Activated naive CD4-positive, alpha-beta T cell treated with anti-CD3 and anti-CD28 coated beads, Interleukin-2, amount 10 ng/mL, durations not matched to agents 7 days and 5 days (primary cell): ENCODE measurements around the gene FHAD1.
"Not testable (repeated sequence)": the region's sequence is repeated elsewhere in the genome, so short reads cannot be mapped to it uniquely, and the experiment has no call there.

Experiments
- CTCF ChIA-PET: fragments of 350-600 bp; sonication (Branson Sonifier 250); formaldehyde crosslinking; loops from one replicate; lab custom pipeline; 2021; ENCODE audit warnings: antibody characterized with exemption; lab: Charles Lee
- DNase-seq: peaks from one replicate; pipeline ENCODE4 v3.0.0-alpha.2; 2020
- H3K27ac Mint-ChIP-seq: one replicate; pipeline ENCODE4 v1.8.0; 2021; ENCODE audit warnings: mild to moderate bottlenecking, moderate library complexity, mixed read lengths
- H3K27me3 Mint-ChIP-seq: one replicate; pipeline ENCODE4 v1.8.0; 2021; ENCODE audit warnings: mild to moderate bottlenecking, mixed read lengths
- H3K36me3 Mint-ChIP-seq: one replicate; pipeline ENCODE4 v1.8.0; 2021; ENCODE audit warnings: mixed read lengths
- H3K4me1 Mint-ChIP-seq: one replicate; pipeline ENCODE4 v1.8.0; 2021; ENCODE audit warnings: mixed read lengths
- H3K4me3 Mint-ChIP-seq: one replicate; pipeline ENCODE4 v1.8.0; 2021; ENCODE audit warnings: mild to moderate bottlenecking, moderate library complexity, mixed read lengths
- H3K9me3 Mint-ChIP-seq: one replicate; pipeline ENCODE4 v1.8.0; 2021; ENCODE audit warnings: mixed read lengths

FHAD1 gene

GRCh38 chr1:15355968-15356625, 109.1 kb downstream of the FHAD1 start:
- Mint-ChIP-seq H3K27me3 (peaks cover 30% of the 10 kb centered on the region), H3K4me3 (no peak overlapping the region)

GRCh38 chr1:15357612-15358207, 110.7 kb downstream of the FHAD1 start:
- peaks cover 24% of the 10 kb centered on the region for H3K27me3 Mint-ChIP-seq
- no peak for DNase-seq
- CTCF ChIA-PET = no interaction called here
- H3K4me1 Mint-ChIP-seq = peaks cover 1% of the 10 kb centered on the region
- no peaks in the 10 kb centered on the region for H3K36me3 Mint-ChIP-seq
- H3K9me3 Mint-ChIP-seq = no peaks in the 10 kb centered on the region
- H3K27ac Mint-ChIP-seq = no peak overlapping the region
- no peak overlapping the region for H3K4me3 Mint-ChIP-seq

More at GRCh38 chr1:15355968-15356625, 109.1 kb downstream of the FHAD1 start:
- Mint-ChIP-seq H3K27ac (no peak overlapping the region), H3K36me3 (no peaks in the 10 kb centered on the region), H3K9me3 (no peaks in the 10 kb centered on the region), H3K4me1 (peaks cover 14% of the 10 kb centered on the region)
- CTCF ChIA-PET = no interaction called here
- DNase-seq = no peak

- Mint-ChIP-seq H3K4me3 (no peak overlapping the region), H3K9me3 (no peaks in the 10 kb centered on the region), H3K4me1 (no peaks in the 10 kb centered on the region), H3K27ac (no peak overlapping the region), H3K36me3 (no peaks in the 10 kb centered on the region), H3K27me3 (peaks cover 21% of the 10 kb centered on the region)
- DNase-seq = no peak
- CTCF ChIA-PET = no interaction called here
Measured at GRCh38 chr1:15358565-15359133, 111.6 kb downstream of the FHAD1 start.

- H3K27ac Mint-ChIP-seq = no peak overlapping the region
- H3K27me3 Mint-ChIP-seq = peaks cover 28% of the 10 kb centered on the region
- H3K4me3 Mint-ChIP-seq = no peak overlapping the region
- no peaks in the 10 kb centered on the region for H3K36me3 Mint-ChIP-seq
- CTCF ChIA-PET = interaction anchor here (1.2 kb wide), 1 partner anchor 37 kb away, joined by 5 read pairs; no protein-coding TSS in a partner anchor
- H3K4me1 Mint-ChIP-seq = no peaks in the 10 kb centered on the region
- no peaks in the 10 kb centered on the region for H3K9me3 Mint-ChIP-seq
- DNase-seq = no peak
Measured at GRCh38 chr1:15360700-15361099, 113.7 kb downstream of the FHAD1 start.

GRCh38 chr1:15362096-15362736, 115.2 kb downstream of the FHAD1 start:
- Mint-ChIP-seq H3K27ac (no peak overlapping the region), H3K4me3 (no peak overlapping the region), H3K9me3 (no peaks in the 10 kb centered on the region), H3K4me1 (no peaks in the 10 kb centered on the region), H3K36me3 (no peaks in the 10 kb centered on the region), H3K27me3 (peaks cover 33% of the 10 kb centered on the region)
- CTCF ChIA-PET = interaction anchor here (0.9 kb wide), 1 partner anchor 38 kb away, joined by 3 read pairs; no protein-coding TSS in a partner anchor
- DNase-seq = no peak

GRCh38 chr1:15362737-15363128, 115.7 kb downstream of the FHAD1 start:
- no peaks in the 10 kb centered on the region for H3K9me3 Mint-ChIP-seq
- CTCF ChIA-PET = interaction anchor here (0.9 kb wide), 1 partner anchor 38 kb away, joined by 3 read pairs; no protein-coding TSS in a partner anchor

GRCh38 chr1:15364740-15365139, 117.7 kb downstream of the FHAD1 start:
- no peaks in the 10 kb centered on the region for H3K36me3 Mint-ChIP-seq
- no peaks in the 10 kb centered on the region for H3K9me3 Mint-ChIP-seq
- H3K4me1 Mint-ChIP-seq = no peaks in the 10 kb centered on the region
- H3K27me3 Mint-ChIP-seq = peaks cover 27% of the 10 kb centered on the region
- H3K27ac Mint-ChIP-seq = no peak overlapping the region
- DNase-seq = no peak
- CTCF ChIA-PET = interaction anchor here (0.9 kb wide), 1 partner anchor 41 kb away, joined by 3 read pairs; no protein-coding TSS in a partner anchor
- H3K4me3 Mint-ChIP-seq = no peak overlapping the region

More at GRCh38 chr1:15362737-15363128, 115.7 kb downstream of the FHAD1 start:
- Mint-ChIP-seq H3K27ac (no peak overlapping the region), H3K4me1 (no peaks in the 10 kb centered on the region), H3K4me3 (no peak overlapping the region), H3K27me3 (peaks cover 27% of the 10 kb centered on the region), H3K36me3 (no peaks in the 10 kb centered on the region)
- no peak for DNase-seq

GRCh38 chr1:15368888-15369287, 121.9 kb downstream of the FHAD1 start:
- Mint-ChIP-seq H3K27ac (no peak overlapping the region), H3K4me3 (no peak overlapping the region)
- CTCF ChIA-PET = no interaction called here

GRCh38 chr1:15370268-15370667, 123.2 kb downstream of the FHAD1 start:
- CTCF ChIA-PET = no interaction called here
- H3K4me3 Mint-ChIP-seq = no peak overlapping the region
- no peaks in the 10 kb centered on the region for H3K36me3 Mint-ChIP-seq
- no peak for DNase-seq
- peaks cover 25% of the 10 kb centered on the region for H3K27me3 Mint-ChIP-seq
- no peaks in the 10 kb centered on the region for H3K4me1 Mint-ChIP-seq
- H3K27ac Mint-ChIP-seq = no peak overlapping the region
- H3K9me3 Mint-ChIP-seq = no peaks in the 10 kb centered on the region

More at GRCh38 chr1:15368888-15369287, 121.9 kb downstream of the FHAD1 start:
- Mint-ChIP-seq H3K4me1 (no peaks in the 10 kb centered on the region), H3K36me3 (no peaks in the 10 kb centered on the region), H3K27me3 (peaks cover 33% of the 10 kb centered on the region), H3K9me3 (no peaks in the 10 kb centered on the region)
- no peak for DNase-seq

GRCh38 chr1:15370781-15371520, 123.9 kb downstream of the FHAD1 start:
- H3K27ac Mint-ChIP-seq = no peak overlapping the region
- no peaks in the 10 kb centered on the region for H3K4me1 Mint-ChIP-seq
- CTCF ChIA-PET = no interaction called here
- DNase-seq = no peak
- H3K27me3 Mint-ChIP-seq = peaks cover 24% of the 10 kb centered on the region
- H3K9me3 Mint-ChIP-seq = no peaks in the 10 kb centered on the region
- H3K36me3 Mint-ChIP-seq = no peaks in the 10 kb centered on the region
- H3K4me3 Mint-ChIP-seq = no peak overlapping the region

- no peaks in the 10 kb centered on the region for H3K9me3 Mint-ChIP-seq
- peaks cover 23% of the 10 kb centered on the region for H3K27me3 Mint-ChIP-seq
- no peak for DNase-seq
- CTCF ChIA-PET = no interaction called here
- no peaks in the 10 kb centered on the region for H3K36me3 Mint-ChIP-seq
- H3K4me1 Mint-ChIP-seq = no peaks in the 10 kb centered on the region
- no peak overlapping the region for H3K27ac Mint-ChIP-seq
- H3K4me3 Mint-ChIP-seq = no peak overlapping the region
Measured at GRCh38 chr1:15371610-15372545, 124.9 kb downstream of the FHAD1 start.

GRCh38 chr1:15378729-15379128, 131.7 kb downstream of the FHAD1 start:
- Mint-ChIP-seq H3K4me1 (no peaks in the 10 kb centered on the region), H3K9me3 (no peaks in the 10 kb centered on the region), H3K27ac (no peak overlapping the region), H3K4me3 (no peak overlapping the region), H3K27me3 (peaks cover 48% of the 10 kb centered on the region), H3K36me3 (no peaks in the 10 kb centered on the region)
- DNase-seq = no peak
- CTCF ChIA-PET = no interaction called here

GRCh38 chr1:15379151-15379550, 132.1 kb downstream of the FHAD1 start:
- H3K4me3 Mint-ChIP-seq, H3K4me1 Mint-ChIP-seq, CTCF ChIA-PET, H3K27ac Mint-ChIP-seq, DNase-seq, H3K9me3 Mint-ChIP-seq, H3K36me3 Mint-ChIP-seq: not testable (repeated sequence)
- H3K27me3 Mint-ChIP-seq = peaks cover 50% of the 10 kb centered on the region
